ENCODE data around the gene ARRB2. TPM values are rescaled to one million over a fixed set of nuclear protein-coding genes. Genes with fewer than 3 reads are reported as not detected.
A peak's percentile ranks its signal among the peaks of the same experiment; 100 is the strongest.

Gene ARRB2
- total and polyA plus RNA-seq, 2 of the 13 experiments (the other 11 are each of a cell fraction or from before 2014, with no cell fraction given) = 21.5 to 49.2 TPM

- TF ChIP-seq, protein P1, sequence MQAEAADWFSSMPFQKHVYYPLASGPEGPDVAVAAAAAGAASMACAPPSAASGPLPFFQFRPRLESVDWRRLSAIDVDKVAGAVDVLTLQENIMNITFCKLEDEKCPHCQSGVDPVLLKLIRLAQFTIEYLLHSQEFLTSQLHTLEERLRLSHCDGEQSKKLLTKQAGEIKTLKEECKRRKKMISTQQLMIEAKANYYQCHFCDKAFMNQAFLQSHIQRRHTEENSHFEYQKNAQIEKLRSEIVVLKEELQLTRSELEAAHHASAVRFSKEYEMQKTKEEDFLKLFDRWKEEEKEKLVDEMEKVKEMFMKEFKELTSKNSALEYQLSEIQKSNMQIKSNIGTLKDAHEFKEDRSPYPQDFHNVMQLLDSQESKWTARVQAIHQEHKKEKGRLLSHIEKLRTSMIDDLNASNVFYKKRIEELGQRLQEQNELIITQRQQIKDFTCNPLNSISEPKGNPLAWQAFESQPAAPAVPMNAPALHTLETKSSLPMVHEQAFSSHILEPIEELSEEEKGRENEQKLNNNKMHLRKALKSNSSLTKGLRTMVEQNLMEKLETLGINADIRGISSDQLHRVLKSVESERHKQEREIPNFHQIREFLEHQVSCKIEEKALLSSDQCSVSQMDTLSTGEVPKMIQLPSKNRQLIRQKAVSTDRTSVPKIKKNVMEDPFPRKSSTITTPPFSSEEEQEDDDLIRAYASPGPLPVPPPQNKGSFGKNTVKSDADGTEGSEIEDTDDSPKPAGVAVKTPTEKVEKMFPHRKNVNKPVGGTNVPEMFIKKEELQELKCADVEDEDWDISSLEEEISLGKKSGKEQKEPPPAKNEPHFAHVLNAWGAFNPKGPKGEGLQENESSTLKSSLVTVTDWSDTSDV (CRISPR knock-in tag; IDR thresholded peaks at IDR 0.05) = no peak
- TF ChIP-seq RNF2 (conservative IDR thresholded peaks at IDR 0.05; ENCODE audit: low read depth) (no peak), ZNF7 (CRISPR knock-in tag; IDR thresholded peaks at IDR 0.05) (no peak), ZFP36L1 (CRISPR knock-in tag; IDR thresholded peaks at IDR 0.05) (no peak), ZNF607 (CRISPR knock-in tag; IDR thresholded peaks at IDR 0.05; ENCODE audit: borderline replicate concordance) (no peak), MIER3 (CRISPR knock-in tag; IDR thresholded peaks at IDR 0.05; ENCODE audit: borderline replicate concordance) (no peak), ZBTB4 (CRISPR knock-in tag; IDR thresholded peaks at IDR 0.05; ENCODE audit: borderline replicate concordance) (no peak), SPEN (CRISPR knock-in tag; IDR thresholded peaks at IDR 0.05; ENCODE audit: low read depth) (peak; percentile 63), ZNF362 (CRISPR knock-in tag; IDR thresholded peaks at IDR 0.05; ENCODE audit: borderline replicate concordance) (no peak), ZFP36 (IDR thresholded peaks at IDR 0.05; ENCODE audit: borderline replicate concordance, low read depth, low read length, partially characterized antibody) (no peak), NFAT5 (CRISPR knock-in tag; IDR thresholded peaks at IDR 0.05) (no peak), ZC3H4 (CRISPR knock-in tag; IDR thresholded peaks at IDR 0.05; ENCODE audit: borderline replicate concordance) (no peak), ZNF543 (CRISPR knock-in tag; IDR thresholded peaks at IDR 0.05) (peak; percentile 88), HOXA7 (CRISPR knock-in tag; IDR thresholded peaks at IDR 0.05) (no peak), HNF4G (IDR thresholded peaks at IDR 0.05; ENCODE audit: borderline replicate concordance, low read depth, low read length) (no peak), HNF4G (CRISPR knock-in tag; IDR thresholded peaks at IDR 0.05; ENCODE audit: borderline replicate concordance, low read depth) (no peak; the same call in 1 of the 2 replicates)
Measured at GRCh38 chr17:4739122-4740024, 28.9 kb downstream of the ARRB2 start, which contains the start of the genes CXCL16 and ZMYND15 (continued).

Data from HepG2 (cell line).